ENCODE measurements around the gene C19orf85.
A peak's percentile ranks its signal among the peaks of the same experiment; 100 is the strongest.

The C19orf85 gene
- long read RNA-seq = 0 reads

- DNase-seq (ENCODE audit: low read depth in 1 of 2, low spot score in 1 of 2) = no peak
- no peak for TF ChIP-seq REST (IDR thresholded peaks at IDR 0.05; ENCODE audit: insufficient replicate concordance, low read depth)
- no peak for TF ChIP-seq POLR2AphosphoS5 (IDR thresholded peaks at IDR 0.05; ENCODE audit: low read depth)
- TF ChIP-seq GABPA (IDR thresholded peaks at IDR 0.05; ENCODE audit: low read depth) = no peak
- no peak for TF ChIP-seq SPI1 (IDR thresholded peaks at IDR 0.05; ENCODE audit: borderline replicate concordance, low read depth)
- no peak for TF ChIP-seq CTCF (IDR thresholded peaks at IDR 0.05; ENCODE audit: insufficient read depth, low read length)
- H3K27ac ChIP-seq (replicated peaks) = no peak within 1 kb of the TSS
- H3K4me3 ChIP-seq (replicated peaks; ENCODE audit: insufficient read depth, low read length) = no peak within 1 kb of the TSS
- no peaks in the 10 kb centered on the region for H3K27me3 ChIP-seq (ENCODE audit: insufficient read depth, poor library complexity, severe bottlenecking)
Observed at GRCh38 chr19:55464662-55465054, at the start of gene C19orf85. Gene C19orf85 (minus strand): TSS chr19:55464751. CDS start chr19:55464554, 197 bp downstream.

- Histone ChIP-seq H3K27me3 (ENCODE audit: insufficient read depth, poor library complexity, severe bottlenecking) (peaks cover 3% of the 10 kb centered on the region), H3K4me3 (replicated peaks; ENCODE audit: insufficient read depth, low read length) (no peak overlapping the region), H3K27ac (replicated peaks) (no peak overlapping the region)
- TF ChIP-seq SPI1 (IDR thresholded peaks at IDR 0.05; ENCODE audit: borderline replicate concordance, low read depth) (no peak), CTCF (IDR thresholded peaks at IDR 0.05; ENCODE audit: insufficient read depth, low read length) (no peak), POLR2AphosphoS5 (IDR thresholded peaks at IDR 0.05; ENCODE audit: low read depth) (no peak), GABPA (IDR thresholded peaks at IDR 0.05; ENCODE audit: low read depth) (no peak)
- DNase-seq (ENCODE audit: low read depth in 1 of 2, low spot score in 1 of 2) = no peak
Observed at GRCh38 chr19:55508120-55508519, 43.6 kb upstream of the C19orf85 start.

GRCh38 chr19:55504981-55505380, 40.4 kb upstream of the C19orf85 start:
- no peak for TF ChIP-seq POLR2AphosphoS5 (IDR thresholded peaks at IDR 0.05; ENCODE audit: low read depth)
- no peak for TF ChIP-seq CTCF (IDR thresholded peaks at IDR 0.05; ENCODE audit: insufficient read depth, low read length)
- TF ChIP-seq REST (IDR thresholded peaks at IDR 0.05; ENCODE audit: insufficient replicate concordance, low read depth) = no peak
- TF ChIP-seq SPI1 (IDR thresholded peaks at IDR 0.05; ENCODE audit: borderline replicate concordance, low read depth) = no peak
- no peak for TF ChIP-seq GABPA (IDR thresholded peaks at IDR 0.05; ENCODE audit: low read depth)
- no peak for DNase-seq (ENCODE audit: low read depth in 1 of 2, low spot score in 1 of 2)
- Histone ChIP-seq H3K4me3 (replicated peaks; ENCODE audit: insufficient read depth, low read length) (no peak overlapping the region), H3K27me3 (ENCODE audit: insufficient read depth, poor library complexity, severe bottlenecking) (peaks cover 3% of the 10 kb centered on the region), H3K27ac (replicated peaks) (no peak overlapping the region)

GRCh38 chr19:55504252-55504603, 39.7 kb upstream of the C19orf85 start:
- TF ChIP-seq POLR2AphosphoS5 (IDR thresholded peaks at IDR 0.05; ENCODE audit: low read depth) (no peak), REST (IDR thresholded peaks at IDR 0.05; ENCODE audit: insufficient replicate concordance, low read depth) (no peak), SPI1 (IDR thresholded peaks at IDR 0.05; ENCODE audit: borderline replicate concordance, low read depth) (no peak), CTCF (IDR thresholded peaks at IDR 0.05; ENCODE audit: insufficient read depth, low read length) (no peak), GABPA (IDR thresholded peaks at IDR 0.05; ENCODE audit: low read depth) (no peak)
- Histone ChIP-seq H3K4me3 (replicated peaks; ENCODE audit: insufficient read depth, low read length) (peak overlapping the region; percentile 35; the same call in 1 of the 2 replicates), H3K27ac (replicated peaks) (no peak overlapping the region), H3K27me3 (ENCODE audit: insufficient read depth, poor library complexity, severe bottlenecking) (peaks cover 3% of the 10 kb centered on the region)
- no peak for DNase-seq (ENCODE audit: low read depth in 1 of 2, low spot score in 1 of 2)
